Tibial artery (tissue), 4 donors: ENCODE measurements around the gene KYNU.

Source experiments
- DNase-seq, 2 donors: peaks; one replicate each; pipeline ENCODE4 v3.0.0-alpha.2; 2019
- H3K27ac ChIP-seq, 2 donors: fragments of 200-600 bp; sonication (generic) in 1 of 2; 1 replicate in 1 of 2; 2 replicates in 1 of 2; pipeline ENCODE4 v1.5.1; 2018 to 2019; ENCODE audit warnings: mild to moderate bottlenecking in 1 of 2
- H3K27me3 ChIP-seq, 2 donors: fragments of 200-600 bp; sonication (generic) in 1 of 2; one replicate each; pipeline versions ENCODE4 v1.5.1 to v1.6.0; 2016 to 2019
- H3K36me3 ChIP-seq, 3 donors: fragments of 200-600 bp; sonication (generic) in 2 of 3; one replicate each; pipeline ENCODE4 v1.5.1; 2016 to 2019; ENCODE audit warnings: mild to moderate bottlenecking in 2 of 3
- H3K4me1 ChIP-seq, 4 donors: fragments of 200-600 bp; sonication (generic) in 2 of 4; 1 replicate in 3 of 4; 2 replicates in 1 of 4; pipeline ENCODE4 v1.5.1; 2016 to 2019
- H3K4me3 ChIP-seq, 2 donors: fragments of 200-600 bp; sonication (generic) in 1 of 2; 1 replicate in 1 of 2; 2 replicates in 1 of 2; pipeline ENCODE4 v1.5.1; 2018 to 2019; ENCODE audit warnings: mild to moderate bottlenecking in 2 of 2
- H3K9me3 ChIP-seq, 3 donors: fragments of 200-600 bp; sonication (generic) in 1 of 3; one replicate each; pipeline ENCODE4 v1.5.1; 2016 to 2019
- CTCF ChIP-seq, 2 experiments: fragments of 200-600 bp in 1 of 2; fragments of 450-650 bp in 1 of 2; IDR thresholded peaks; one replicate each; pipeline ENCODE4 v1.5.1; 2017 to 2019; ENCODE audit warnings: antibody characterized with exemption in 2 of 2, mild to moderate bottlenecking in 1 of 2, moderate library complexity in 1 of 2
- intact Hi-C: fragments of 100-400 bp; cut with DNase I; formaldehyde crosslinking; loops from one replicate; pipeline ENCODE4 v1.15.0; 2023; ENCODE audit warnings: low total_unique reads

Gene KYNU

DNA sequence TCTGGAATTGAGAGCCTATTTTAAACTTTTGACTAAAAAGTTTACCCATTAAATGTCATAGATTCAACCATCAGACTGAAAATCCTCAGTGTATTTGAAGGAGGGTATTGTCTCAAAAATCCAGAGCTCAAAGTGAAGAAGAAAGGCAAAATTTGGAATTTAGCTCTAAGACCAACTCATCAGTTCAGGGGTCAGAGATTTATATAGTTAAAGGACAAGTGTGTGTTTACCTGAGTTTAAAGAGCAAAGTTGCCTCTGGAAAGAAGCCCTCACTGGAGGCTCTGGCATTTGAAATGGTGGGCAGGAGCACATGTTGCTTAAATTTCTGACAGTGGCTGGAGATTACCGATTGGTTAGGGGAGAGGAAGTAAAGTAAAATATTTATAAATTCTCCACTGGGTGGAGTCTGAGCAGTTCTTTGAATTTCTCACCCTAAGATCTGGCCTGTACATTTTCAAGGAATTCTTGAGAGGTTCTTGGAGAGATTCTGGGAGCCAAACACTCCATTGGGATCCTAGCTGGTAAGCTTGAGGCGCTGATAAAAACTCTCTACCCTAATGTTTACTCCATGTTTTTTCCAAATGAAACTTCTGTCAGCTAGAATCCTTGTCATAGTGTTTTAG is at the start of gene KYNU:
Gene KYNU (plus strand): TSS at position 449 of the 623 bp plus-strand sequence. CDS start 7,704 bp downstream, outside the sequence.
- Histone ChIP-seq H3K4me3 (peak within 1 kb of the TSS; percentile 2 to 15), H3K27ac (no peak within 1 kb of the TSS), H3K36me3 (no peaks in the 10 kb centered on the region), H3K4me1 (peaks cover 0 to 13% (median 0%) of the 10 kb centered on the region in 4 donors), H3K9me3 (no peaks in the 10 kb centered on the region), H3K27me3 (no peaks in the 10 kb centered on the region)
- intact Hi-C loops: no loop called here
- no peak for DNase-seq
- TF ChIP-seq CTCF (IDR thresholded peaks at IDR 0.05): no peak

DNA sequence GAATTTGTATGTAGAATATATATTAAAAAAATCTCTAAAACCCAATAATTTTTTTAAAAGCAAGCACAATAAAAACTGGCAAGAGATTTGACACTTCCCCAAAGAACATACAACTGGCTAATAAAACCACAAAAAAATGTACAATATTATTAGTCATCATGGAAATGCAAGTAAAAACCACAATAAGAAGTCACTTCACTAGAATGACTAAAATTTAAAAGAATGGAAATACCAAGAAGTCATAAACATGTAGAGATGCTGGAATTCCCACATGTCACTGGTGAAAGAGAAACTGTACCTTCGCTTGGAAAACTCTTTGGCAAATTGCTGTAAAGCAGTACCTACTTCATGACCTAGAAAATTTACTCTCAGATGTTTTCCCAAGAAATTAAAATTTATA is 43.4 kb upstream of the KYNU start:
- Histone ChIP-seq H3K27ac (no peak overlapping the region), H3K4me1 (no peaks in the 10 kb centered on the region), H3K27me3 (no peaks in the 10 kb centered on the region), H3K36me3 (no peaks in the 10 kb centered on the region), H3K4me3 (no peak overlapping the region), H3K9me3 (no peaks in the 10 kb centered on the region)
- TF ChIP-seq CTCF (IDR thresholded peaks at IDR 0.05): no peak
- no peak for DNase-seq
- intact Hi-C loops: no loop called here

DNA sequence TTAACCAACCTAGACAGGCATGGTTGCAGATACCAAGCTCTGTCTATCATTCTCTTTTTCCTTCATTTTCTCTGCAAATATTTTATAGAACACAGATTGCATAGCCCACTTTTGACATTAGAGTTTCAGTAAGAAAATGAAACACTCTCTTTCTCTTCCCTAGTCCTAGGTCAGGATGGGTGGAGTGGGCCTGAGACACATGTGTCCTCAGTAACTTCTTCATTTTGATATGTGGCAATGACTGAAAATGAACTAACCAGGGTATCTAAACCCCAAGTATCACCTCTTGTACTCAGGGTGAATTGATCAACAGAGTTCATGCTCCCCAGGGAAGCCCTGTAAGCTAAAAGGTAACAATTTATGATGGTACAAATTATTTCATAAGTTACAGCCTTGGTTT is 37.0 kb upstream of the KYNU start:
- TF ChIP-seq CTCF (IDR thresholded peaks at IDR 0.05): no peak
- intact Hi-C loops: no loop called here
- H3K27me3 ChIP-seq: no peaks in the 10 kb centered on the region
- no peak overlapping the region for H3K27ac ChIP-seq
- no peaks in the 10 kb centered on the region for H3K36me3 ChIP-seq
- DNase-seq: no peak
- H3K9me3 ChIP-seq: no peaks in the 10 kb centered on the region
- no peaks in the 10 kb centered on the region for H3K4me1 ChIP-seq
- no peak overlapping the region for H3K4me3 ChIP-seq

DNA sequence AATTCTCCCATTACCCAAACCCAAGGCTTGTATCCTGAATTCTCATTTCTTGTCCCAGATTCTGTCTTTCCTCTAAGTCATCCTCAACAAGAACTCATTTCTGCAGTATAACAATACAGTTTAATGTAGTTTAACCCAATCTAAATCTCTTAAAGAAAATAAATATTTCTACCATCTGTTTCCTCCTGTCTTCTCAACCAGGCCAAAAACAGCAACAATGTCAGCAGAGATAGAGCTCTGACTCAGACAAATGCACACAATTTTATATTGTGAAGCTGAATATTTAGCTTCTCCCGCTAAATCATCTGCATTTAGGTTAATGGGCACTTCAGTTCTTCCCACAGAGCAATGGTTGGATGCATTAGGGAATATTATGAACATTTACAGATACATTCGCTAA is 35.7 kb upstream of the KYNU start:
- intact Hi-C loops: no loop called here
- no peaks in the 10 kb centered on the region for H3K9me3 ChIP-seq
- no peak overlapping the region for H3K4me3 ChIP-seq
- no peaks in the 10 kb centered on the region for H3K36me3 ChIP-seq
- TF ChIP-seq CTCF (IDR thresholded peaks at IDR 0.05): no peak
- H3K27ac ChIP-seq: no peak overlapping the region
- H3K4me1 ChIP-seq: no peaks in the 10 kb centered on the region
- no peak for DNase-seq
- H3K27me3 ChIP-seq: no peaks in the 10 kb centered on the region

GRCh38 chr2:142842369-142842768 is 35.1 kb upstream of the KYNU start:
- no peak for TF ChIP-seq CTCF (IDR thresholded peaks at IDR 0.05)
- H3K27me3 ChIP-seq: no peaks in the 10 kb centered on the region

DNA sequence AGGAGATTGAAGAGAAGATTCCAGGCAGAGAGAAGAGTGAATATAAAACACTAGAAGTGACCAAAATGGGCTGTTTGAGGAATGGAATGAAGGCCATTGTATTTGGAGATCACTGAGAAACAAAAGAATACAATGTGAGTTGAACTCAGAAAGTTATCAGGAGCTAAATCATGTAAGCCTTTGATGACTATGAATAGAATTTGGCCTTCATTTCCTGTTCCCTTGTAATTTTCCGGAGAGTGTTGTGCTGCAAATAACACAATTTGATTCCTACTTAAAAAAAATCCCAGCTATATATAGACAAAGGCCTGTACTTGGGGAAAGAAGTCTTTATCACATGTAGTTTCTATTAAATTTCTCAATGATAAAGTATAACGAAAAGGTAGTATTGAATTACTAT is 33.7 kb upstream of the KYNU start:
- Histone ChIP-seq H3K27me3 (no peaks in the 10 kb centered on the region), H3K4me3 (no peak overlapping the region), H3K27ac (no peak overlapping the region), H3K36me3 (no peaks in the 10 kb centered on the region), H3K4me1 (no peaks in the 10 kb centered on the region), H3K9me3 (no peaks in the 10 kb centered on the region)
- intact Hi-C loops: no loop called here
- DNase-seq: no peak
- no peak for TF ChIP-seq CTCF (IDR thresholded peaks at IDR 0.05)

More at GRCh38 chr2:142842369-142842768, 35.1 kb upstream of the KYNU start:
- H3K36me3 ChIP-seq: no peaks in the 10 kb centered on the region
- no peaks in the 10 kb centered on the region for H3K4me1 ChIP-seq
- H3K4me3 ChIP-seq: no peak overlapping the region
- intact Hi-C loops: no loop called here
- DNase-seq: no peak
- H3K27ac ChIP-seq: no peak overlapping the region
- H3K9me3 ChIP-seq: no peaks in the 10 kb centered on the region
